Measurements from ENCODE around the gene SLC35F4. TPM values are rescaled to one million over a fixed set of nuclear protein-coding genes. Genes with fewer than 3 reads are reported as not detected.

Gene SLC35F4
- total and polyA plus RNA-seq, 7 experiments from 2014 or later: not detected

- Histone ChIP-seq H3K4me1 (ENCODE audit: control insufficient read depth in 2 of 2, insufficient read depth in 2 of 2, low read length in 2 of 2) (no peaks in the 10 kb centered on the region), H3K9me3 (ENCODE audit: control insufficient read depth in 2 of 3, low read length in 3 of 3) (peaks cover 0 to 6% (median 0%) of the 10 kb centered on the region in 3 experiments), H3K4me3 (ENCODE audit: low read length) (no peak overlapping the region), H3K27ac (ENCODE audit: low read depth, low read length) (no peak overlapping the region), H3K36me3 (ENCODE audit: control insufficient read depth in 2 of 3, insufficient read depth in 3 of 3, low read length in 3 of 3) (no peaks in the 10 kb centered on the region), H3K27me3 (ENCODE audit: control insufficient read depth in 2 of 2, insufficient read depth in 2 of 2, low read length in 2 of 2) (no peaks in the 10 kb centered on the region)
- ChIA-PET POLR2A (no interaction called here), CTCF (no interaction called here)
- no peak overlapping the region for H3K4me3 Mint-ChIP-seq
- intact Hi-C loops (cut with micrococcal nuclease): no loop called here
- H3K27me3 Mint-ChIP-seq: peaks cover 0 to 7% (median 0%) of the 10 kb centered on the region in 5 donors
- H3K9me3 Mint-ChIP-seq: peaks cover 5 to 39% (median 15%) of the 10 kb centered on the region in 11 donors
- no peaks in the 10 kb centered on the region for H3K4me1 Mint-ChIP-seq
- H3K36me3 Mint-ChIP-seq: peaks cover 0 to 5% (median 0%) of the 10 kb centered on the region in 5 donors
- H3K27ac Mint-ChIP-seq: no peak overlapping the region
- no peak for DNase-seq
- ATAC-seq: no peak
These were observed 158.7 kb downstream of the SLC35F4 start for GRCh38 chr14:57707219-57707618.

- ATAC-seq: no peak
- H3K4me1 ChIP-seq (ENCODE audit: control insufficient read depth in 2 of 2, insufficient read depth in 2 of 2, low read length in 2 of 2): no peaks in the 10 kb centered on the region
- CTCF ChIA-PET: no interaction called here
- Mint-ChIP-seq H3K36me3 (peaks cover 0 to 5% (median 0%) of the 10 kb centered on the region in 5 donors), H3K27ac (no peak overlapping the region), H3K4me1 (no peaks in the 10 kb centered on the region), H3K9me3 (peaks cover 1 to 24% (median 11%) of the 10 kb centered on the region in 11 donors), H3K4me3 (no peak overlapping the region), H3K27me3 (peaks cover 0 to 7% (median 0%) of the 10 kb centered on the region in 5 donors)
- intact Hi-C loops (cut with micrococcal nuclease): no loop called here
- DNase-seq: no peak
- H3K9me3 ChIP-seq (ENCODE audit: control insufficient read depth in 2 of 3, low read length in 3 of 3): no peaks in the 10 kb centered on the region
- H3K27ac ChIP-seq (ENCODE audit: low read depth, low read length): no peak overlapping the region
- no peaks in the 10 kb centered on the region for H3K36me3 ChIP-seq (ENCODE audit: control insufficient read depth in 2 of 3, insufficient read depth in 3 of 3, low read length in 3 of 3)
- POLR2A ChIA-PET: no interaction called here
- no peaks in the 10 kb centered on the region for H3K27me3 ChIP-seq (ENCODE audit: control insufficient read depth in 2 of 2, insufficient read depth in 2 of 2, low read length in 2 of 2)
- H3K4me3 ChIP-seq (ENCODE audit: low read length): no peak overlapping the region
These were observed 161.1 kb downstream of the SLC35F4 start for GRCh38 chr14:57704763-57705162.

GRCh38 chr14:57699947-57700346 is 165.9 kb downstream of the SLC35F4 start:
- H3K9me3 Mint-ChIP-seq: peaks cover 0 to 6% (median 4%) of the 10 kb centered on the region in 11 donors
- ATAC-seq (no peak), DNase-seq (no peak)
- H3K36me3 Mint-ChIP-seq: no peaks in the 10 kb centered on the region
- Histone ChIP-seq H3K27me3 (ENCODE audit: control insufficient read depth in 2 of 2, insufficient read depth in 2 of 2, low read length in 2 of 2) (no peaks in the 10 kb centered on the region), H3K36me3 (ENCODE audit: control insufficient read depth in 2 of 3, insufficient read depth in 3 of 3, low read length in 3 of 3) (no peaks in the 10 kb centered on the region), H3K9me3 (ENCODE audit: control insufficient read depth in 2 of 3, low read length in 3 of 3) (no peaks in the 10 kb centered on the region), H3K27ac (ENCODE audit: low read depth, low read length) (no peak overlapping the region), H3K4me3 (ENCODE audit: low read length) (no peak overlapping the region), H3K4me1 (ENCODE audit: control insufficient read depth in 2 of 2, insufficient read depth in 2 of 2, low read length in 2 of 2) (no peaks in the 10 kb centered on the region)
- ChIA-PET CTCF (no interaction called here), POLR2A (no interaction called here)
- no peaks in the 10 kb centered on the region for H3K27me3 Mint-ChIP-seq
- no peak overlapping the region for H3K27ac Mint-ChIP-seq
- no peaks in the 10 kb centered on the region for H3K4me1 Mint-ChIP-seq
- intact Hi-C loops (cut with micrococcal nuclease): no loop called here
- H3K4me3 Mint-ChIP-seq: no peak overlapping the region

GRCh38 chr14:57692671-57693070 is 173.2 kb downstream of the SLC35F4 start:
- H3K4me1 ChIP-seq (ENCODE audit: control insufficient read depth in 2 of 2, insufficient read depth in 2 of 2, low read length in 2 of 2): no peaks in the 10 kb centered on the region
- peaks cover 0 to 5% (median 0%) of the 10 kb centered on the region in 5 donors for H3K27me3 Mint-ChIP-seq
- no peaks in the 10 kb centered on the region for H3K27me3 ChIP-seq (ENCODE audit: control insufficient read depth in 2 of 2, insufficient read depth in 2 of 2, low read length in 2 of 2)
- H3K27ac Mint-ChIP-seq: no peak overlapping the region
- no peak overlapping the region for H3K4me3 ChIP-seq (ENCODE audit: low read length)
- no peak overlapping the region for H3K4me3 Mint-ChIP-seq
- no peaks in the 10 kb centered on the region for H3K36me3 Mint-ChIP-seq
- H3K9me3 Mint-ChIP-seq: peaks cover 0 to 14% (median 4%) of the 10 kb centered on the region in 11 donors
- H3K9me3 ChIP-seq (ENCODE audit: control insufficient read depth in 2 of 3, low read length in 3 of 3): no peaks in the 10 kb centered on the region
- POLR2A ChIA-PET: no interaction called here
- ATAC-seq (no peak), DNase-seq (no peak)
- intact Hi-C loops (cut with micrococcal nuclease): no loop called here
- no peak overlapping the region for H3K27ac ChIP-seq (ENCODE audit: low read depth, low read length)
- H3K36me3 ChIP-seq (ENCODE audit: control insufficient read depth in 2 of 3, insufficient read depth in 3 of 3, low read length in 3 of 3): no peaks in the 10 kb centered on the region
- no peaks in the 10 kb centered on the region for H3K4me1 Mint-ChIP-seq
- CTCF ChIA-PET: no interaction called here

GRCh38 chr14:57687416-57687815 is 178.5 kb downstream of the SLC35F4 start:
- H3K36me3 Mint-ChIP-seq: no peaks in the 10 kb centered on the region

GRCh38 chr14:57686304-57686703 is 179.6 kb downstream of the SLC35F4 start:
- Histone ChIP-seq H3K27me3 (ENCODE audit: control insufficient read depth in 2 of 2, insufficient read depth in 2 of 2, low read length in 2 of 2) (no peaks in the 10 kb centered on the region), H3K36me3 (ENCODE audit: control insufficient read depth in 2 of 3, insufficient read depth in 3 of 3, low read length in 3 of 3) (no peaks in the 10 kb centered on the region), H3K4me3 (ENCODE audit: low read length) (no peak overlapping the region), H3K4me1 (ENCODE audit: control insufficient read depth in 2 of 2, insufficient read depth in 2 of 2, low read length in 2 of 2) (no peaks in the 10 kb centered on the region), H3K9me3 (ENCODE audit: control insufficient read depth in 2 of 3, low read length in 3 of 3) (no peaks in the 10 kb centered on the region), H3K27ac (ENCODE audit: low read depth, low read length) (no peak overlapping the region)
- ChIA-PET POLR2A (no interaction called here), CTCF (no interaction called here)
- peaks cover 0 to 9% (median 0%) of the 10 kb centered on the region in 5 donors for H3K27me3 Mint-ChIP-seq
- no peaks in the 10 kb centered on the region for H3K36me3 Mint-ChIP-seq
- DNase-seq (no peak), ATAC-seq (no peak)
- H3K9me3 Mint-ChIP-seq: peaks cover 0 to 7% (median 2%) of the 10 kb centered on the region in 11 donors
- intact Hi-C loops (cut with micrococcal nuclease): no loop called here
- no peak overlapping the region for H3K27ac Mint-ChIP-seq
- H3K4me1 Mint-ChIP-seq: no peaks in the 10 kb centered on the region
- H3K4me3 Mint-ChIP-seq: no peak overlapping the region

More at GRCh38 chr14:57687416-57687815, 178.5 kb downstream of the SLC35F4 start:
- Mint-ChIP-seq H3K27me3 (peaks cover 0 to 9% (median 0%) of the 10 kb centered on the region in 5 donors), H3K4me1 (no peaks in the 10 kb centered on the region), H3K9me3 (peaks cover 0 to 7% (median 2%) of the 10 kb centered on the region in 11 donors), H3K27ac (no peak overlapping the region), H3K4me3 (no peak overlapping the region)
- DNase-seq (no peak), ATAC-seq (no peak)
- ChIA-PET POLR2A (no interaction called here), CTCF (no interaction called here)
- no peaks in the 10 kb centered on the region for H3K36me3 ChIP-seq (ENCODE audit: control insufficient read depth in 2 of 3, insufficient read depth in 3 of 3, low read length in 3 of 3)
- H3K4me1 ChIP-seq (ENCODE audit: control insufficient read depth in 2 of 2, insufficient read depth in 2 of 2, low read length in 2 of 2): no peaks in the 10 kb centered on the region
- H3K27me3 ChIP-seq (ENCODE audit: control insufficient read depth in 2 of 2, insufficient read depth in 2 of 2, low read length in 2 of 2): no peaks in the 10 kb centered on the region
- no peaks in the 10 kb centered on the region for H3K9me3 ChIP-seq (ENCODE audit: control insufficient read depth in 2 of 3, low read length in 3 of 3)
- H3K27ac ChIP-seq (ENCODE audit: low read depth, low read length): no peak overlapping the region
- intact Hi-C loops (cut with micrococcal nuclease): no loop called here
- H3K4me3 ChIP-seq (ENCODE audit: low read length): no peak overlapping the region

- peaks cover 0 to 17% (median 13%) of the 10 kb centered on the region in 5 donors for H3K27me3 Mint-ChIP-seq
- Histone ChIP-seq H3K9me3 (ENCODE audit: control insufficient read depth in 2 of 3, low read length in 3 of 3) (no peaks in the 10 kb centered on the region), H3K27ac (ENCODE audit: low read depth, low read length) (no peak overlapping the region), H3K27me3 (ENCODE audit: control insufficient read depth in 2 of 2, insufficient read depth in 2 of 2, low read length in 2 of 2) (no peaks in the 10 kb centered on the region), H3K4me1 (ENCODE audit: control insufficient read depth in 2 of 2, insufficient read depth in 2 of 2, low read length in 2 of 2) (no peaks in the 10 kb centered on the region), H3K36me3 (ENCODE audit: control insufficient read depth in 2 of 3, insufficient read depth in 3 of 3, low read length in 3 of 3) (no peaks in the 10 kb centered on the region), H3K4me3 (ENCODE audit: low read length) (no peak overlapping the region)
- intact Hi-C loops (cut with micrococcal nuclease): no loop called here
- H3K4me3 Mint-ChIP-seq: no peak overlapping the region
- DNase-seq (no peak), ATAC-seq (no peak)
- H3K9me3 Mint-ChIP-seq: peaks cover 0 to 12% (median 9%) of the 10 kb centered on the region in 11 donors
- POLR2A ChIA-PET: no interaction called here
- CTCF ChIA-PET: no interaction called here
- no peaks in the 10 kb centered on the region for H3K36me3 Mint-ChIP-seq
- H3K4me1 Mint-ChIP-seq: no peaks in the 10 kb centered on the region
- H3K27ac Mint-ChIP-seq: no peak overlapping the region
These were observed 194.9 kb downstream of the SLC35F4 start for GRCh38 chr14:57671021-57671420.
